HepG2 (cell line): ENCODE measurements around the gene RGS14. TPM values are rescaled to one million over a fixed set of nuclear protein-coding genes. Genes with fewer than 3 reads are reported as not detected.

Source experiments
- ATAC-seq: fragments of 200-7000 bp; cut with Tn5 transposase; 3 replicates; pipeline ENCODE4 v1.9.1; 2020; ENCODE audit warnings: mild to moderate bottlenecking, moderate library complexity
- BruUV-seq: library from RNA; stranded (reverse); fragments of 400-500 nt; replicated peaks from 2 replicates; lab custom pipeline; 2021; lab: Mats Ljungman, UMichigan
- CTCF ChIA-PET: fragments of 300-600 bp; formaldehyde crosslinking; extraction: SDS; loops from one replicate; lab custom pipeline; 2021; ENCODE audit warnings: low total read pairs, inconsistent platforms, low intra/inter-chr PET ratio; lab: Yijun Ruan, JAX
- POLR2A ChIA-PET: fragments of 350-600 bp; sonication (Branson Sonifier 250); formaldehyde crosslinking; loops from one replicate; lab custom pipeline; 2020; ENCODE audit warnings: antibody characterized with exemption, inconsistent platforms; lab: Yijun Ruan, JAX
- DNase-seq: peaks from one replicate; pipeline ENCODE4 v3.0.0-alpha.2; 2015; ENCODE audit warnings: low spot score
- FAIRE-seq: peaks from 3 replicates; lab custom pipeline; 2011; peaks lifted over from hg19 to GRCh38; lab: Jason Lieb, UNC
- H2AFZ ChIP-seq: one replicate; pipeline ENCODE4 v1.6.1; 2011; ENCODE audit warnings: low read length, inconsistent platforms
- H3K27ac ChIP-seq: fragments of 300-600 bp; 3 replicates; pipeline ENCODE4 v1.8.0; 2011; ENCODE audit warnings: mixed run types, mild to moderate bottlenecking, mixed read lengths, low read length, inconsistent platforms; ENCODE audit not compliant: insufficient read depth; ENCODE audit errors: extremely low read length
- H3K27me3 ChIP-seq, 2 experiments: fragments of 200-600 bp in 1 of 2; 2 replicates in 1 of 2; 3 replicates in 1 of 2; pipeline versions ENCODE4 v1.6.0 to v1.8.0; 2011; ENCODE audit warnings: low read length in 2 of 2, mild to moderate bottlenecking in 2 of 2, moderate library complexity in 2 of 2, inconsistent platforms in 1 of 2; ENCODE audit not compliant: insufficient read depth in 2 of 2, control insufficient read depth in 1 of 2
- H3K36me3 ChIP-seq, 2 experiments: fragments of 200-600 bp in 1 of 2; replicated peaks in 1 of 2; 2 replicates in 1 of 2; 3 replicates in 1 of 2; pipeline versions ENCODE4 v1.5.1 to v1.8.0; 2011; ENCODE audit warnings: low read length in 2 of 2, inconsistent platforms in 1 of 2; ENCODE audit not compliant: insufficient read depth in 2 of 2, control insufficient read depth in 1 of 2
- H3K4me1 ChIP-seq: 2 replicates; pipeline ENCODE4 v1.5.1; 2012; ENCODE audit warnings: low read length, inconsistent platforms; ENCODE audit not compliant: insufficient read depth
- H3K4me2 ChIP-seq: 2 replicates; pipeline ENCODE4 v1.6.0; 2011; ENCODE audit warnings: low read depth, low read length, inconsistent platforms
- H3K4me3 ChIP-seq, 3 experiments: fragments of 200-600 bp in 1 of 3; sonication (generic), shearing (Covaris generic) in 1 of 3; replicated peaks in 1 of 3; 2 replicates each; pipeline ENCODE4 v1.5.1; 2011 to 2016; ENCODE audit warnings: low read length in 3 of 3, inconsistent platforms in 2 of 3, low read depth in 2 of 3, mild to moderate bottlenecking in 2 of 3, control low read depth in 1 of 3, mixed read lengths in 1 of 3; ENCODE audit not compliant: insufficient read depth in 1 of 3
- H3K79me2 ChIP-seq: one replicate; pipeline ENCODE4 v1.6.1; 2011; ENCODE audit warnings: low read length, inconsistent platforms; ENCODE audit not compliant: insufficient read depth
- H3K9ac ChIP-seq: 2 replicates; pipeline ENCODE4 v1.6.0; 2011; ENCODE audit warnings: mild to moderate bottlenecking, low read depth, low read length, inconsistent platforms; ENCODE audit not compliant: insufficient read depth
- H3K9me3 ChIP-seq: 2 replicates; pipeline ENCODE4 v1.5.1; 2012; ENCODE audit warnings: mild to moderate bottlenecking, low read length
- H4K20me1 ChIP-seq: 2 replicates; pipeline ENCODE4 v1.6.0; 2011; ENCODE audit warnings: inconsistent platforms, mild to moderate bottlenecking, low read length, moderate library complexity; ENCODE audit not compliant: insufficient read depth
- NFE2 ChIP-seq: sonication (generic); formaldehyde crosslinking; IDR thresholded peaks from 2 replicates; pipeline ENCODE4 v1.4.0; 2020; ENCODE audit warnings: missing genetic modification reagents
- PRMT3 ChIP-seq: sonication (generic); formaldehyde crosslinking; IDR thresholded peaks from 2 replicates; pipeline ENCODE4 v1.8.1; 2022; ENCODE audit warnings: low read depth, mild to moderate bottlenecking, moderate library complexity, missing genetic modification reagents, borderline replicate concordance
- RNF2 ChIP-seq: fragments of 450-650 bp; conservative IDR thresholded peaks from 2 replicates; pipeline ENCODE4 v1.6.1; 2016; ENCODE audit warnings: low read depth
- WGBS: methylation state at CpG from one replicate; pipeline ENCODE4 v1.1.6; 2017; ENCODE audit warnings: low lambda C conversion rate; 5-methylcytosine and 5-hydroxymethylcytosine counted together
- in situ Hi-C: cut with HindIII; loops from 2 replicates; pipeline ENCODE4 v1.10.0; 2017; ENCODE audit warnings: low pct_unique_long_range_greater_than_20kb; ENCODE audit not compliant: extremely low pct_ligation_motif_present
- intact Hi-C: fragments of 100-400 bp; cut with micrococcal nuclease; formaldehyde crosslinking; loops from one replicate; pipeline ENCODE4 v1.10.0; 2022; ENCODE audit not compliant: unreplicated experiment
- polyA plus RNA-seq, 8 experiments: library from polyadenylated mRNA; depleted of rRNA in 3 of 8; stranded (reverse) in 7 of 8; unstranded in 1 of 8; fragments of >200 nt; fragmentation: Illumina TruSeq in 4 of 8; extraction: Trizol in 4 of 8; gene quantifications; 2 replicates each; pipeline versions ENCODE4 v1.2.1 to v1.2.3, GENCODE V29; 2011 to 2016; ENCODE audit warnings: low read depth in 4 of 8, missing spikeins in 1 of 8, mixed read lengths in 1 of 8; ENCODE audit not compliant: insufficient read depth in 1 of 8
- total RNA-seq, 5 experiments: library from RNA; depleted of rRNA; stranded (reverse); fragments of >200 nt; fragmentation: Illumina TruSeq; extraction: Trizol; gene quantifications; 2 replicates each; pipeline ENCODE4 v1.2.3, GENCODE V29; 2016; ENCODE audit warnings: low read depth in 1 of 5
- TF ChIP-seq, protein P1 (sequence below): IDR thresholded peaks from 2 replicates; pipeline ENCODE4 v1.6.1; 2016; ENCODE audit warnings: low read depth, borderline replicate concordance
- TF ChIP-seq, protein P2 (sequence below): IDR thresholded peaks from 2 replicates; pipeline ENCODE4 v1.6.1; 2012; ENCODE audit warnings: low read length, improper control_type of control experiment

The RGS14 gene
- total and polyA plus RNA-seq, 2 of the 13 experiments (the other 11 are each of a cell fraction or from before 2014, with no cell fraction given): 11.1 to 17.2 TPM

DNA sequence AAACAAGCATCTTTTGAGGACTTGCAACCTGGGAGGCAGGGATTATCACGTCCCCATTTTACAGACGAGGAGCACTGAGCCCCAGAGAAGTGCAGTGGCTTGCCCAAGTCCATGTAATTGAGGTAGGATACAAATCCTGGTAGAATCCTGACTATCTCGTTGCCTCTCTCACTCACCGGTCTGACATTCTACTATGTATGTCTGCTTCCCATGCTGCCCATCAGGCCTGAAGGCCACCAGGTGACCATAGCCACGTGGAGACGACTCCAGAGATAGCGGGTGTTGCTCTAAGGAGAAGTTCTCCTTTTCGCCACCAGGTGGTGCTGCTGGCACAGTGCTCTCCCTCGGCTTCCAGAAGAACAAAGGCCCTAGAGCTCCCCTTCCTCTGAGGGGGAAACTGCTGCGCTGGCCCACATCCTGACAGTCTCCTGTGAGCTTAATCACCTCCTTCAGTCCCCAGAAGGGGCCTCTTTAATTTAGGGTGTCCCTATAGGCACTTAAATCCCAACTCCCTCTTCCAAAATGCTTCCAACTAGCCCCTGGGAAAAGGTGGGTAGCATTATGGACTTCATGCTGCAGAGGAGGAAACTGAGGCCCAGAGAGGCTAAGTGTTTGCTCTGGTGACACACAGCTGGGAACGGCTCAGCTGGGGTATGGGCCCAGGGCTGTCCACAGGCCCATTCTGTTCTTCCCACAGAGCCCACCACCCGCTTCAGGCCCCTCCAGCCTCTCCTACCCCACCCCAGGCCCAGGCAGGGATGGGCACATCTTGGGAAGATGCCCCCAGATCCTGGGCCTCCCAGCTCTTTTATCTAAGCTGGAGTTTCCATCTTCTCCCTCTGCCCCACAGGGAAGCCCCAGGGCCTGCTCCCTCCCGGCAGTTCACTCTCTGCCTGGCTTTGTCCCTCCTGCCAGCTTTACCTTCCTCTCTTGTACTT is 32.9 kb downstream of the RGS14 start (continued):
- 0 out of 2 replicates have a peak, but pooled peaks have one; percentile 37 for TF ChIP-seq RNF2
- TF ChIP-seq, protein P1, sequence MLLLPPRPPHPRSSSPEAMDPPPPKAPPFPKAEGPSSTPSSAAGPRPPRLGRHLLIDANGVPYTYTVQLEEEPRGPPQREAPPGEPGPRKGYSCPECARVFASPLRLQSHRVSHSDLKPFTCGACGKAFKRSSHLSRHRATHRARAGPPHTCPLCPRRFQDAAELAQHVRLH (CRISPR knock-in tag): peak; percentile 36; the same call in 1 of the 2 replicates
- TF ChIP-seq, protein P2, sequence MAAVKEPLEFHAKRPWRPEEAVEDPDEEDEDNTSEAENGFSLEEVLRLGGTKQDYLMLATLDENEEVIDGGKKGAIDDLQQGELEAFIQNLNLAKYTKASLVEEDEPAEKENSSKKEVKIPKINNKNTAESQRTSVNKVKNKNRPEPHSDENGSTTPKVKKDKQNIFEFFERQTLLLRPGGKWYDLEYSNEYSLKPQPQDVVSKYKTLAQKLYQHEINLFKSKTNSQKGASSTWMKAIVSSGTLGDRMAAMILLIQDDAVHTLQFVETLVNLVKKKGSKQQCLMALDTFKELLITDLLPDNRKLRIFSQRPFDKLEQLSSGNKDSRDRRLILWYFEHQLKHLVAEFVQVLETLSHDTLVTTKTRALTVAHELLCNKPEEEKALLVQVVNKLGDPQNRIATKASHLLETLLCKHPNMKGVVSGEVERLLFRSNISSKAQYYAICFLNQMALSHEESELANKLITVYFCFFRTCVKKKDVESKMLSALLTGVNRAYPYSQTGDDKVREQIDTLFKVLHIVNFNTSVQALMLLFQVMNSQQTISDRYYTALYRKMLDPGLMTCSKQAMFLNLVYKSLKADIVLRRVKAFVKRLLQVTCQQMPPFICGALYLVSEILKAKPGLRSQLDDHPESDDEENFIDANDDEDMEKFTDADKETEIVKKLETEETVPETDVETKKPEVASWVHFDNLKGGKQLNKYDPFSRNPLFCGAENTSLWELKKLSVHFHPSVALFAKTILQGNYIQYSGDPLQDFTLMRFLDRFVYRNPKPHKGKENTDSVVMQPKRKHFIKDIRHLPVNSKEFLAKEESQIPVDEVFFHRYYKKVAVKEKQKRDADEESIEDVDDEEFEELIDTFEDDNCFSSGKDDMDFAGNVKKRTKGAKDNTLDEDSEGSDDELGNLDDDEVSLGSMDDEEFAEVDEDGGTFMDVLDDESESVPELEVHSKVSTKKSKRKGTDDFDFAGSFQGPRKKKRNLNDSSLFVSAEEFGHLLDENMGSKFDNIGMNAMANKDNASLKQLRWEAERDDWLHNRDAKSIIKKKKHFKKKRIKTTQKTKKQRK: no peak

DNA sequence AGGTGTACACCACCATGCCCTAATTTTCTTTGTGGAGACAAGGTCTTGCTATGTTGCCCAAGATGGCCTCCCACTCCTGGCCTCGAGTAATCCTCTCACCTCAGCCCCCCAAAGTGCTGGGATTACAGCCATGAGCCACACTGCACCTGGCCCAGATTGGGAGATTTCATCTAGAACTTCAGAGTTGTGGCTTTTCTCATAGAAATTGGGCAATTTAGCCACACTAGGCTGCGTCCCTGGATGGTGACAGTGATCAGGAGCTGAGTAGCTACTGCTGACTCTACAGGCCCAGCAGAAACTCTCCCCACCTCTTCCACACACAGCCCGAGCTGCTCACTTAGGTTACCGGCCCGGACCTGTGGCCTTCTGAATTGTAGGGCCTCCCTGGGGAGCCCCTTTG is 35.0 kb downstream of the RGS14 start:
- 3% methylated on average over 4 of the region's 5 CpGs for WGBS

More for the DNA sequence above, 35.0 kb downstream of the RGS14 start:
- no peak overlapping the region for H3K4me3 ChIP-seq
- no peak for TF ChIP-seq NFE2
- TF ChIP-seq PRMT3 (CRISPR knock-in tag): no peak
- H4K20me1 ChIP-seq: no peaks in the 10 kb centered on the region
- H3K9ac ChIP-seq: no peak overlapping the region
- FAIRE-seq (no peak), ATAC-seq (no peak), DNase-seq (no peak)
- no TSS peak for BruUV-seq
- no peak overlapping the region for H2AFZ ChIP-seq
- peaks cover 4 to 52% of the 10 kb centered on the region in 2 experiments; a peak in 3 of 5 replicates for H3K27me3 ChIP-seq
- H3K36me3 ChIP-seq: no peaks in the 10 kb centered on the region
- no peaks in the 10 kb centered on the region for H3K79me2 ChIP-seq
- in situ Hi-C loops: no loop called here
- CTCF ChIA-PET: no interaction called here
- intact Hi-C loops: no loop called here
- H3K4me2 ChIP-seq: no peak overlapping the region
- no peaks in the 10 kb centered on the region for H3K9me3 ChIP-seq
- POLR2A ChIA-PET: interaction anchor here (1.4 to 7.3 kb wide), 3 partner anchors 14 to 55 kb away, joined by 3 to 79 read pairs (median 5); partner anchors contain the start of gene GRK6
- H3K4me1 ChIP-seq: peaks cover 34% of the 10 kb centered on the region
- H3K27ac ChIP-seq: no peak overlapping the region
